GM18951 (cell line): ENCODE measurements around the gene DNM3.

Experiments
- POLR2A ChIP-seq: IDR thresholded peaks from 4 replicates; pipeline ENCODE4 v1.6.1; 2011; ENCODE audit warnings: mild to moderate bottlenecking; ENCODE audit not compliant: insufficient read length, insufficient read depth; ENCODE audit errors: extremely low read depth
- in situ Hi-C: fragments of 300-500 bp; cut with MboI; formaldehyde crosslinking; loops from one replicate; pipeline ENCODE4 v1.12.0; 2022; ENCODE audit warnings: low sequenced_read_pairs, mixed read lengths, inconsistent platforms; ENCODE audit not compliant: unreplicated experiment

Gene DNM3

GRCh38 chr1:171834821-171835220 lies 6.5 kb upstream of the DNM3 start:
- in situ Hi-C loops, result no loop called here
- TF ChIP-seq POLR2A, result no peak

GRCh38 chr1:171835891-171836290 lies 5.4 kb upstream of the DNM3 start:
- no peak for TF ChIP-seq POLR2A
- in situ Hi-C loops, result no loop called here

DNA sequence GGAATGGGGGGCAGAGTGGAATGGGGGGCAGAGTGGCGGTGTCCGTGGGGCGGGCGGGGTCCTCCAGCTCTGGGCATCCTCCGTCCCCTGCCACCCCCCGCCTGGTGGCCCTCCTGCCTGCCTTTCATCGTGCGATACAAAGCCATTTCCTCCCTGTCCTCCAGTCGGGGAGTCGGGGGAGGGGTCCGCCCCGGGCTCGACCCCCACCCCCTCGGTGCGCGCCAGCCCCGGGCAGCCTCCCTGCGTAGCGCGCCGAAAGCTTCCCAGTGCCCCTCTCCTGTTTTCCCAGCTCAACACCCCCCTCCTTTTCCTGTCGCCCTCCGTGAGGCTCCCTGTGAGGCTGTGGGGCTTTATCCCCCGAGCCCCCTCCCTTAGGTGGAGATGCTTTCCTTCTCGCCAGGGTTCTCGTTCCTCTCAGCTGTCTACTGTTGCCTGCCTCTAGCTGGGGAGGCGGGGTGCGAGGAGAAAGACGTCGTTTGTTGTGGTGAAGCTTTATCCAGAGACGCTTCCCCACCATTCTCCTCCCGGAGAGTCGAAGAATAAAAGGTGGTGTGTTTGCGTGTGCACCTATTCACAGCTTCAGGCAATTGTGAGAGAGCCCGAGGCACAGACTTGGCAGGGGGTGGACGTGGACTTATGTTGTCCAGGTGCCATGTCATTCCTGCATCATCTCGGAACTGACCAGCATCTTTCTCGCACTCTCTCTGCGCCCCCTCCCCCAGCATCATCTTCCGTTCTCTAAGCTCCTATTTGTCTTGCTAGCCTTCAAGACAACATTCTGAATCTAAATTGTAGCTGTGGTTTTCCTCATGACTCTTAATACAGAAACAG lies 848 bp downstream of the DNM3 start:
- in situ Hi-C loops, result no loop called here
- no peak for TF ChIP-seq POLR2A

DNA sequence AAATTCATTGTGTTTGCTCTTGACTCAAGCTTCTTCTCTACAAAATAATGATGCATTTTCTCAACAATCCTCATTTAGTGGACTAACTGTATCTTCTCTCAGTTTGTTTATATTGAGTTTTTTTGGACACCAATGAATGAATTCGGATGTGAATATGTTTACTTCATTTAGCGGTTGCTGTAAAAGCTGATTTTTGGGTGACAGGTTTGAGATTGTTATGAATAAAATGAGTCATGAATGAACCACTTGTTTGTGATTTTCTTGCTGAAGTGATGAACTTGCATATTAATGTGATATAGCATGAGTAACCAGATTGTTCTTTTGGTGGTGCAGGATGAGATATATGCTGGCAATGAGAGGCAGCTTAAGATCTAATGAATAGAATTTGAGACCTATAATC lies 3.1 kb downstream of the DNM3 start:
- in situ Hi-C loops, result no loop called here
- no peak for TF ChIP-seq POLR2A

DNA sequence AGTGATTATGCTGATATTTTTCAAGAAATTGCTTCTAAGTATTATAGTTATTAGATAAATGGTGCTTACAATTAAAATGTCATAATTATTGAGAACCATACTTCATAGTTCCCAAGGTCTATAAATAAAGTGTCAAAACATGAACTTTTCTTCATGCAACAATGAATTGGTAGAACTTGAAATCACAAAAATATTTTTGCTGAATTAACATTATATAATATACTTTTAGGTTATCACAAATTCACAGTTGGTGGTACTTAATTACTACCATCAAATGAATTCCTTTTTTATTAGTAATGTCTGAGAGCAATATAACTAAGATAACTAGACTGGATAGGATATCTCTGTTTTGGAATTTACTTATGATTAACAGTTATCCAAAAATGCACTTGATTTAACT lies 4.7 kb downstream of the DNM3 start:
- in situ Hi-C loops, result no loop called here

DNA sequence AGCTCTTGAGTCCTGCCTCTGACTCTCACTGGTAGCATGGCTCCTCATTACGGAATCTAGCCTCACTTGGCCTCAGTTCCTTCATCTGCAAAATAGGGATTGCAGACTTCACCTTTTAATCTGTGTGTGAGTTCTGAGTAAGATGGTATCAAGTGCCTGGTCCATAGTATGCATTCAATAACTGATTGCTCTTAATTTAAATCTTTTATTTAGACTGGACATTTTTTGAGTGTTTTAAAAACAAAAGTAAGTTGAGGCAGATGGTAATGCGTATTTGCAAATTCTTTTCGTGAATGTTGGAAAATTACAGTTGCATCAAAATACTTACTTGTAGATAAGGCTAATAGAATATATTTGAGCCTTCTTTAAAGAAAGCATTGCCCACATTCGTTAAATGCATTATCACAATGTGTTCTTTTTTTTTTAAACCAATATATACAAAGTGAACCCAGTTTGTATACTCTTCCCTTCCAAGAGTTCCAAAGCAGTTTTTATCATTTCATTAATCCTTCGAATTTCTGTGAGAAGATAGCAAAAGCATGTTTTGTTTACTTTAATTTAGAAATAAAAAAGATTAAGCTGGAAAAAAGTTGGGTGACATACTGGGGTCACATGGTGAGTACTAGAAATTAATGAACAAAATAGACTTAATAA lies 8.1 kb downstream of the DNM3 start:
- no peak for TF ChIP-seq POLR2A
- in situ Hi-C loops, result no loop called here

More for the DNA sequence above, 4.7 kb downstream of the DNM3 start:
- no peak for TF ChIP-seq POLR2A

- in situ Hi-C loops, result no loop called here
- no peak for TF ChIP-seq POLR2A
Measured at GRCh38 chr1:171850651-171851350, 9.5 kb downstream of the DNM3 start.

DNA sequence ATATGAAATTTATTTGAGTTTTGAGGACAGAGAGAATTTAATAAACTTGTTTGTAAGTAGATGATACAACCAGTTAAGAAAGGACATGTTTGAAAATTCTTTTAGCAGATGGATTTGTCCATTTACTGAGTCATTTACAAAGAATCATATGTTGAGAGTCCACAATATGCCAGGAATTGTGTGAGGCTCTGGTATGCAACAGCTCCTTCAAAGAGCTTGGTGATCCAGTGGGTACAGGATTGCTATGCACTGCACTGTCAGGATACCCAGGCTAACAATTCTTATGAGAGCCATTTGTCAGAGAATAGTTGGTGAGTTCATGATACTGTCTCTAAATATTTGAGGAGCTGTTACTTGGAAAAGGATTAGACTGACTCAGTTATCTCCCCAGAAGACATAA lies 11.0 kb downstream of the DNM3 start:
- in situ Hi-C loops, result no loop called here
- TF ChIP-seq POLR2A, result no peak

- in situ Hi-C loops, result no loop called here
- TF ChIP-seq POLR2A, result no peak
Measured at GRCh38 chr1:171855381-171855780, 14.1 kb downstream of the DNM3 start.

GRCh38 chr1:171858696-171859095 lies 17.4 kb downstream of the DNM3 start:
- no peak for TF ChIP-seq POLR2A
- in situ Hi-C loops, result no loop called here

DNA sequence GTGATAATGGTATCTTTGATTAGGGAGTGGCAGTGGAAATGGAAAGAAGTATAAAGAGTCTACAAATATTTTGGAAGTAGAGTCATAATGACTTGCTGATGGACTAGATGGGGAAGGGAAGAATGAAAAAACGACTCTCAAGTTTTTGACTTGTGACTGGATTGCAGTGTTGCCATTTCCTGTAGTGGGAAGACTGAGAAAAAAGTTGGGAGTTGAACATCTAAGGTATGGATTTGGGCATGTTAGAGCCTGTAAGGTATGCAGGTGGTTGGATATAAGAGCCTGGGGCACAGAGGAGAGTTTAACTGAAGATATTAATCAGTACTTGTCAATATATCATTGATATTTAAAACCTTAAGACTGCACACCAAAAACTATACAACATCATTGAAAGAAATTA lies 19.4 kb downstream of the DNM3 start:
- TF ChIP-seq POLR2A, result no peak
- in situ Hi-C loops, result no loop called here

DNA sequence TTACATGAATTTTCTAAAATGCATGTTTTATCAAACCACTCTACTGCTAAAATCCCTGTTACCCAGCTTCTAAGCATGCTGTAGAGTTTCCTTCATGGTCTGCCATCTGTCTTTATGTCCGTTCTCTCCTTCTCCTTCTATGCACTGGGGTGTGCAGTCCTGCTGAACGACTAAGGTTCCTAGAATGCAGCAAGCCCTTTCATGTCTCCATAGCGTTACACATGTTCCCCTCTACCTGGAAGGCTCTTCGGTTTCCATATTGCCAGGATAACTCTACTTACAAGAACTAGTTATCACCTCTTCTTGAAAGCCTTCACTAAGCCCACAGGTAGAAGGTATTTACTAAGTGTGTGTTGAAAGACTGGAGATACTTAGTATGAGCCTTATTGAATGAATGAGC lies 22.2 kb downstream of the DNM3 start:
- in situ Hi-C loops, result no loop called here
- TF ChIP-seq POLR2A, result no peak

- TF ChIP-seq POLR2A, result no peak
- in situ Hi-C loops, result no loop called here
Measured at GRCh38 chr1:171864308-171864707, 23.0 kb downstream of the DNM3 start.
